GM12891 (cell line): ENCODE data around the gene CENPN.

Source experiments
- POLR2A ChIP-seq: IDR thresholded peaks from 2 replicates; pipeline ENCODE4 v1.6.1; 2011; ENCODE audit warnings: low read depth, low read length, control low read depth
- TAF1 ChIP-seq: IDR thresholded peaks from 2 replicates; pipeline ENCODE4 v1.6.1; 2011; ENCODE audit warnings: low read depth, low read length, control low read depth

- TF ChIP-seq TAF1 = no peak
- TF ChIP-seq POLR2A = no peak
Observed at GRCh38 chr16:81053761-81054160, 46.7 kb downstream of the CENPN start.
